Measurements from ENCODE around the gene NUP153. TPM values are rescaled to one million over a fixed set of nuclear protein-coding genes. Genes with fewer than 3 reads are reported as not detected.

Gene NUP153
- total and polyA plus RNA-seq, 2 of the 8 experiments (the other 6 are each of a cell fraction or from before 2014, with no cell fraction given) = 47.0 to 84.8 TPM

- TF ChIP-seq EP300 (IDR thresholded peaks at IDR 0.05; ENCODE audit: borderline replicate concordance in 1 of 2, low read depth in 2 of 2, low read length in 2 of 2) = no peak
- no peak for TF ChIP-seq CTBP2 (IDR thresholded peaks at IDR 0.05; ENCODE audit: borderline replicate concordance, insufficient read depth, insufficient read length, low read length)
- no peak for TF ChIP-seq NANOG (IDR thresholded peaks at IDR 0.05; ENCODE audit: insufficient read depth, low read depth, low read length, poor library complexity, severe bottlenecking)
- no peak for TF ChIP-seq TEAD4 (IDR thresholded peaks at IDR 0.05; ENCODE audit: low read depth, low read length)
- TF ChIP-seq SUZ12 (IDR thresholded peaks at IDR 0.05; ENCODE audit: low read length) = no peak
- no peak for TF ChIP-seq NRF1 (IDR thresholded peaks at IDR 0.05; ENCODE audit: low read depth, low read length)
- no peak for TF ChIP-seq BACH1 (IDR thresholded peaks at IDR 0.05; ENCODE audit: low read length)
These were observed 19.6 kb downstream of the NUP153 start (continued) for GRCh38 chr6:17687136-17687535.
